ENCODE measurements around the gene LMNB1.
A peak's percentile ranks its signal among the peaks of the same experiment; 100 is the strongest.
"Not testable (repeated sequence)": the region's sequence is repeated elsewhere in the genome, so short reads cannot be mapped to it uniquely, and the experiment has no call there.

The LMNB1 gene, protein sequence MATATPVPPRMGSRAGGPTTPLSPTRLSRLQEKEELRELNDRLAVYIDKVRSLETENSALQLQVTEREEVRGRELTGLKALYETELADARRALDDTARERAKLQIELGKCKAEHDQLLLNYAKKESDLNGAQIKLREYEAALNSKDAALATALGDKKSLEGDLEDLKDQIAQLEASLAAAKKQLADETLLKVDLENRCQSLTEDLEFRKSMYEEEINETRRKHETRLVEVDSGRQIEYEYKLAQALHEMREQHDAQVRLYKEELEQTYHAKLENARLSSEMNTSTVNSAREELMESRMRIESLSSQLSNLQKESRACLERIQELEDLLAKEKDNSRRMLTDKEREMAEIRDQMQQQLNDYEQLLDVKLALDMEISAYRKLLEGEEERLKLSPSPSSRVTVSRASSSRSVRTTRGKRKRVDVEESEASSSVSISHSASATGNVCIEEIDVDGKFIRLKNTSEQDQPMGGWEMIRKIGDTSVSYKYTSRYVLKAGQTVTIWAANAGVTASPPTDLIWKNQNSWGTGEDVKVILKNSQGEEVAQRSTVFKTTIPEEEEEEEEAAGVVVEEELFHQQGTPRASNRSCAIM

DNA sequence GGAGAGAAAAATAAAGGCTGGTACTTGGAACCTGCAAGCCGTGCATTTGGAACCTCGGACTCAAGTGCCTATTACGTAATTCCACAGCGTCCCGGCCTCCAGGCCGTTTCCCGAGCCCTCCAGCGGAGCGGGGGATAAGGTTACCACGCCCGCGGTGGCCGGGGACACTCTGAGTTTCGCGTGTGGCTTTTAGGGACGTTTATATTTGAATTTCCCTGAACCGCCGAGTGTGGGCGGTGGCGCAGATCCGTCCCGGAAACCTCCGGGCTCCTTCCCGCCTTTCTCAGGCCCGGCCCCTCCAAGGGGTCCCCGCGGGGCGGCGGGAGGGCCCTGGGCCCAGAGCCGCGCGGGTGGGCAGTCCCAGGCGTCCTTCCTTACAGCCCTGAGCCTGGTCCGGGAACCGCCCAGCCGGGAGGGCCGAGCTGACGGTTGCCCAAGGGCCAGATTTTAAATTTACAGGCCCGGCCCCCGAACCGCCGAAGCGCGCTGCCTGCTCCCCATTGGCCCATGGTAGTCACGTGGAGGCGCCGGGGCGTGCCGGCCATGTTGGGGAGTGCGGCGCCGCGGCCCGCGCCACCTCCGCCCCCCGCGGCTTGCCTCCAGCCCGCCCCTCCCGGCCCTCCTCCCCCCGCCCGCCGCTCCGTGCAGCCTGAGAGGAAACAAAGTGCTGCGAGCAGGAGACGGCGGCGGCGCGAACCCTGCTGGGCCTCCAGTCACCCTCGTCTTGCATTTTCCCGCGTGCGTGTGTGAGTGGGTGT is at the start of gene LMNB1:
TSS of gene LMNB1 (plus strand) at position 638 of the 758 bp plus-strand sequence. CDS start 373 bp downstream, outside the sequence.
- ATAC-seq (peak; percentile 79), DNase-seq (peak; percentile 96 to 97)
- peaks cover 28% of the 10 kb centered on the region for H3K4me1 Mint-ChIP-seq
- H3K9me3 Mint-ChIP-seq, result no peaks in the 10 kb centered on the region
- peak within 1 kb of the TSS; percentile 91 to 98 for H3K4me3 Mint-ChIP-seq
- H3K27ac Mint-ChIP-seq, result peak within 1 kb of the TSS; percentile 99 to 100
- H3K27me3 Mint-ChIP-seq, result no peaks in the 10 kb centered on the region

DNA sequence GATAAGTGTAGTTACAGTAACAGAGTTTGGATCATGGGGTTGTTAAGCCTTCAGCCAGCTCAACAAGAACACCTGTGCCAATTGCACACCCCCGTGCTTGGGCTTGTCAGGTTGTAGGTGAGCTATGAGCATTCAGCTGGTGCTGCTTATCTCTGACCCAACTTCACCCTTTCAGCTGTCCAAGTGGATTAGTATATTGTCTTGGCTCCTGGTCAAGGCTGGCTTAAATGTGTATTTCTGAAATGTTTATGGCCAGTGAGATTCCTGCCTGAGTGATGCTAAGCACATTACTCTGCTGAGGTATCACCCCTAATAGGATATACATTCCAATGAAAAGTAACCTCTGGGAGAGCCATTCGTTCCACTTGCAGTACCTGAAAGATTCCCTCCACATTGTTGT is 44.2 kb upstream of the LMNB1 start:
- H3K27ac Mint-ChIP-seq, result no peak overlapping the region
- DNase-seq (no peak), ATAC-seq (no peak)
- peaks cover 13% of the 10 kb centered on the region for H3K4me1 Mint-ChIP-seq
- no peaks in the 10 kb centered on the region for H3K27me3 Mint-ChIP-seq
- H3K4me3 Mint-ChIP-seq, result no peak overlapping the region
- no peaks in the 10 kb centered on the region for H3K9me3 Mint-ChIP-seq

DNA sequence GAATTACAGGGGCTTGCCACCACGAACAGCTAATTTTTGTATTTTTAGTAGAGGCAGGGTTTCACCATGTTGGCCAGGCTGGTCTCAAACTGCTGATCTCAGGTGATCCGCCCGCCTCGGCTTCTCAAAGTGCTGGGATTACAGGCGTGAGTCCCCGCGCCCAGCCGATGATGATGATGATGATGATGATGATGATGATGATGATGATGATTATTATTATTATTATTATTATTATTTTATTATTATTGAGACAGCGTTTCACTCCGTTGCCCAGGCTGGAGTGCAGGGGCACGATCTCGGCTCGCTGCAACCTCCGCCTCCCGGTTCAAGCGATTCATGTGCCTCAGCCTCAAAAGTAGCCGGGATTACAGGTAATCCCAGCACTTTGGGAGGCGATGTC is 42.4 kb upstream of the LMNB1 start:
- not testable (repeated sequence) for H3K27ac Mint-ChIP-seq, DNase-seq, H3K27me3 Mint-ChIP-seq, ATAC-seq, H3K9me3 Mint-ChIP-seq, H3K4me3 Mint-ChIP-seq
- H3K4me1 Mint-ChIP-seq, result peaks cover 13% of the 10 kb centered on the region

DNA sequence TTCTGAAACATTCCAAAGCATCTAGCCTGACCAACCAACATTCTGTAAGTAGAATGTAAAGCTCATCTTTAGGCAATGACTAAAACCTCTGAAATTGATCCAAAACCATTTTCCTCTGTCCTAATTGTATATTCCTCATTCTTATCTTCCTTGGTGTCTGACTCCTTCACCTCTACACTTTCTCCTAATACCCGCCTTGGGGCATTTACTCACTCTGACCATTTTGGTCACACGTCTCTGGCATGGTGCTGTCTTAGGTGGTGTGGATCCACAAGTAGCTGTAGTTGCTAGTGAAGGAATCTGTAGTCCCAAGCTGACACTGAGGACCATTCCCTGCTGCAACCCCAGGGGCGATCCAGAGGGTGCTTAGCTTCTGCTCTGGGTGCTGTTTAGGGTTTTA is 40.8 kb upstream of the LMNB1 start:
- H3K27ac Mint-ChIP-seq, result no peak overlapping the region
- peaks cover 4% of the 10 kb centered on the region for H3K4me1 Mint-ChIP-seq
- H3K9me3 Mint-ChIP-seq, result no peaks in the 10 kb centered on the region
- no peak overlapping the region for H3K4me3 Mint-ChIP-seq
- ATAC-seq (no peak), DNase-seq (no peak)
- no peaks in the 10 kb centered on the region for H3K27me3 Mint-ChIP-seq

DNA sequence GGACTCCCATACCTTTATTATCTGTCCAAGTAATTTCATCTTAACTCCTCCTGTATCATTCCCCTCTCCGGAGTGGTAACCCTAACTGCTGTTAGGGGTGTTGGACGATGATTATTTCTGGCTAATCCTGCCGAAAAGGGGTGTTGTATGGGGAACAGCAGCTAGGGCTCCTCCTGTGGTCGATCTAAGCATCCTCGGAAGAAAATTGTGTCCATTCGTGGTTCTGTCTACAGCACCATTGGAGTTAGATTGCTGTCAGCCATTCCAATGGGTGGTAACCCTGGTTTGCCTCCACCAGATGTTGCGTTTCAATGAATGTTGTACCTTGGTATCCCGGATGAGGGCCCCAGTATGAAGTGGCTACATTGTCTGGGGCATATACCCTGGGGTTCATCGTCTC is 35.6 kb upstream of the LMNB1 start:
- H3K27me3 Mint-ChIP-seq, result no peaks in the 10 kb centered on the region
- no peak overlapping the region for H3K4me3 Mint-ChIP-seq
- DNase-seq (no peak), ATAC-seq (no peak)
- H3K27ac Mint-ChIP-seq, result peak overlapping the region in 1 of 2 donors; percentile 21
- peaks cover 3% of the 10 kb centered on the region for H3K4me1 Mint-ChIP-seq
- no peaks in the 10 kb centered on the region for H3K9me3 Mint-ChIP-seq

DNA sequence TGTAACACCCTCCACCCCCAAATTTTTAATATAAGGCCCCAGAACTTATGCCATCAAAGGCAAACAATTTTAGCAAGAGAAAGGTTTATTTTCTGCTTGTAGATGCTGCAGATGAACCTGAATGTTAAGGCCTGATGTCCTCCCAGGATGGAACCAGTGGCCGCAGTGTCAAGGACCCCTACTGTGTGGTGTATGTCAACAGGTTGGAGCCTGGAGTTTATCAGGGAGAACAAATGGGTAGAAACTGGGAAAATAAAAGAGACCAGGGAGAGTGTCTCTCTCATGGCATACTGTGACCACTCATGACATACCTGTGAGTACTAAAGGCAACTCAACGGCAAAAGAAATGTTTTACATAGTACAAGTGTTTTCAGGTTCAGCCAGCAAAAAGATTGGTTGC is 34.5 kb upstream of the LMNB1 start:
- DNase-seq (no peak), ATAC-seq (no peak)
- Mint-ChIP-seq H3K27me3 (no peaks in the 10 kb centered on the region), H3K9me3 (no peaks in the 10 kb centered on the region), H3K4me3 (no peak overlapping the region), H3K27ac (no peak overlapping the region), H3K4me1 (peaks cover 13% of the 10 kb centered on the region)

DNA sequence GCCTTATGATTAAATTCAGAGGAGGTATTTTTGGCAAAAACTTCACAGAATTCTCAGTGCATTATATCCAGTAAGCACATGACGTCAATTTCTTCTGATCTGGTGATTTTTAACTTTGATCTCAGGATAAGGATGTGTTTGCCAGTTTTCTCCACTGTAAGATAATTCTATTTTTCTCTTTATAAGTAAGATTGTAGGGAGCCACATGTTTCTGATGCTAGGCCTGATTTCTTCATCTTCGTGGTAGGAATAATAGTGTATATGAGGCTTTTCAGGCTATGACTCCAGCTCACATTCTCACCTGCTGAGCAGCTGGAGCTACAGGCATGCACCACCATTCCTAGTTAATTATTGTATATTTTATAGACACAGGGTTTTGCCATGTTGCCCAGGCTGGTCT is 32.1 kb upstream of the LMNB1 start:
- no peaks in the 10 kb centered on the region for H3K9me3 Mint-ChIP-seq
- ATAC-seq (no peak), DNase-seq (no peak)
- H3K4me1 Mint-ChIP-seq, result peaks cover 32% of the 10 kb centered on the region
- H3K4me3 Mint-ChIP-seq, result no peak overlapping the region
- H3K27ac Mint-ChIP-seq, result no peak overlapping the region
- no peaks in the 10 kb centered on the region for H3K27me3 Mint-ChIP-seq

DNA sequence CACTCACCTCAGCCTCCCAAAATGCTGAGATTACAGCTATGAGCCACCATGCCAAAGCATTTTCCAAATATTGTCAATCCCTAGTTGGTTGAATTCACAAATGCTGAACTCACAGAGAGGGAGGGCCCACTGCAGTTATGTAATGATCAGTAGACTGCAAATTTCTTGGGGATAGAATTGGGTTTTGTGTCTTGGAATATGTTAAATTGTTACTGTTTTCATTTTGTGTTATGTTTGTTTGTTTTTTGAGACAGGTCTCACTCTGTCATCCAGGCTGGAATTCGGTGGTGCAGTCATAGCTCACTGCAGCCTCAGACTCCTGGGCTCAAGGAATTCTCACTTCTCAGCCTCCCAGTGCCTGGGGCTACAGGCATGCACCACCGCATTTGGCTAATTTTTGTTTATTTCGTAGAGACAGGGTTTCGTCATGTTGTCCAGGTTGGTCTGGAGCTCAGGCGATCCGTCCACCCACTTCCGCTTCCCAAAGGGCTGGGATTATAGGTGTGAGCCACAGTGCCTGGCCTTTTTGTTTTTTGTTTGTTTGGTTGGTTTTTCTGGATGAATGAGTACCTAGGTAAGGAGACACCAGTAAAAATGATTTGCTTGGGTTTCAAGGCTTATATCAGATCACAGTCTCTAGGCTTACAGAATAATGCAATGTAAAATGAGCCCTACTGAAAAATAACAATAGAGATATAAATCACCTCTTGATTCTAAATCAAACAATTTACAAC is 31.5 kb upstream of the LMNB1 start:
- peaks cover 38% of the 10 kb centered on the region for H3K4me1 Mint-ChIP-seq
- no peak overlapping the region for H3K4me3 Mint-ChIP-seq
- DNase-seq (no peak), ATAC-seq (no peak)
- no peaks in the 10 kb centered on the region for H3K9me3 Mint-ChIP-seq
- H3K27me3 Mint-ChIP-seq, result no peaks in the 10 kb centered on the region
- no peak overlapping the region for H3K27ac Mint-ChIP-seq

DNA sequence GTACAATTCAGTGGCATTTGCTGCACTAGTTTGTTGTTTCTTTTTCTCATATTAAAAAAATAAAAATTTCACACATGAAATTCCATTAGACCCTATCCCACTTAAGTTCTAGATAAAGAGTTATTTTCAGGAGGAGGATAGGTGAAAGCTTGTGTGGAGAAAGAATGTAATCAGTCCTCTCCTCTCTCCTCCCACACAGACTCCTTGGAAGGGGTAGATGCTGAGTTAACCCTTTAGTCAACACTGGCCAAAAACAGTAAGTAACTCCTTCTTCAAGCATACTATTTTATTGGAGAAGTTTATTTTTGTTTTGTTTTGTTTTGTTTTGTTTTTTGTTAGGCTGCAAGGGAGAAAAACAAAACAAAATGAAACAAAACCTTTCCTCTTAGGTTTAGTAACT is 30.6 kb upstream of the LMNB1 start:
- peaks cover 43% of the 10 kb centered on the region for H3K4me1 Mint-ChIP-seq
- H3K27ac Mint-ChIP-seq, result no peak overlapping the region
- no peaks in the 10 kb centered on the region for H3K9me3 Mint-ChIP-seq
- H3K4me3 Mint-ChIP-seq, result no peak overlapping the region
- ATAC-seq (no peak), DNase-seq (no peak)
- no peaks in the 10 kb centered on the region for H3K27me3 Mint-ChIP-seq

DNA sequence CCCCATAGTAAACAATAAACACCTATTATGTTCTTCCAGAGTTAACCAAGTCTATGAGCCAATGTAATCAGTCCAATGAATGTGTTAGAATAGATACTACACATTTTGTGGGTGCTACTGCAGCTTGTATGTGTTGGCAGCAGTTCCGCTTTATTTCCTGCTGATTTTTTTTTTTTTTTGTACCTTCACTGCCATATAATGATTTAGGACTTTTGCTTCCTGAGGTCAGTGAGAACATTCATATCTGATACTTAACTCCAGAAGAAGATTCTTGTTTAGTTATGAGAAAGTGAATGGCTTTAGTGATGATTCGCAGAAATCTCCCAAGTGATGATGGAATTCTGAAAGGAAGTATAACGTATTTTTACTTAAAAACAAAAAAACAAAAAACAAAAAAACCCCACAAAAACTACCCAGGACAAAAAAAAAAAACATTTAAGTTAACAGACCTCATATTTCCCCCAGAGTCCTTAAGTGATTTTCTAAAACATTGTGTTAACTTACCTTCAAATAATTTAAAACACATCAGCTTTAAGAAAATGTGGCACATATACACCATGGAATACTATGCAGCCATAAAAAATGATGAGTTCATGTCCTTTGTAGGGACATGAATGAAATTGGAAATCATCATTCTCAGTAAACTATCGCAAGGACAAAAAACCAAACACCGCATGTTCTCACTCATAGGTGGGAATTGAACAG is 24.7 kb upstream of the LMNB1 start:
- DNase-seq (no peak), ATAC-seq (no peak)
- Mint-ChIP-seq H3K9me3 (no peaks in the 10 kb centered on the region), H3K4me3 (no peak overlapping the region), H3K27ac (no peak overlapping the region), H3K27me3 (no peaks in the 10 kb centered on the region), H3K4me1 (peaks cover 34% of the 10 kb centered on the region)

DNA sequence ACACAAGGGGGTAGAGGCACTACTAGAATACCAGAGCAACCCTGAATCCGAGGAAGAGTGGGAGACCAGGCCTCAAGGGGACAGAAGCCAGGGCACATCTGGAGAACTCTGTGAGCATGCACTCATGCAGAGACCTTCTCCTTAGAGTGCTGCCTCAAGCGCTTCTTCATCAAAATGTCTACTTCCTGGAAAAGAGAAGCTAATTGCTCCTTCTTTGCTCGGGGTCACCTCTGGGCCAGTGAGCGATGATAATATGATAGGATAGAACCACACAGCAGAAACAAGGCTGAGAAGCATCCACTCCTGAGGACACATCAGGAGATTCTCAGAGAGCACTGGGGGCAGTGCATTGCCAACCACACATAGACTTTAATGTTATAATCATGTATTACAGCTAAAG is 23.7 kb upstream of the LMNB1 start:
- Mint-ChIP-seq H3K9me3 (no peaks in the 10 kb centered on the region), H3K27me3 (no peaks in the 10 kb centered on the region), H3K4me1 (peaks cover 34% of the 10 kb centered on the region), H3K4me3 (no peak overlapping the region), H3K27ac (no peak overlapping the region)
- no peak for DNase-seq
- no peak for ATAC-seq

DNA sequence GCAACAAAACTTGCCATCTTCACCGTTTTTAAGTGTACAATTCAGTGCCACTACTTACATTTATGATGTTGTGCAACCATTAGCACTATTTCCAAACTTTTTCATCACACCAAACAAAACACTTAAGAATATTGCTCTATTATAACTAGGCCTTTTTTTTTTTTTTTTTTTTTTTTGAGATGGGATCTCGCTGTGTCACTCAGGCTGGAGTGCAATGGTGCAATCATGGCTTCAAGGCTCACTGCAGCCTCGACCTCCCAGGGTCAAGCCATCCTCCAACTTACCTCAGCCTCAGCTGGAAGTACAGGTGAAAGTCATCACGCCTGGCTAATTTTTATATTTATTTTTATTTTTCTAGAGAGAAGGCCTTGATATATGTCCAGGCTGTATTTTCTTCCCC is 22.3 kb upstream of the LMNB1 start:
- Mint-ChIP-seq H3K27me3 (no peaks in the 10 kb centered on the region), H3K27ac (no peak overlapping the region), H3K4me1 (peaks cover 38% of the 10 kb centered on the region), H3K9me3 (no peaks in the 10 kb centered on the region), H3K4me3 (no peak overlapping the region)
- ATAC-seq (no peak), DNase-seq (no peak)

DNA sequence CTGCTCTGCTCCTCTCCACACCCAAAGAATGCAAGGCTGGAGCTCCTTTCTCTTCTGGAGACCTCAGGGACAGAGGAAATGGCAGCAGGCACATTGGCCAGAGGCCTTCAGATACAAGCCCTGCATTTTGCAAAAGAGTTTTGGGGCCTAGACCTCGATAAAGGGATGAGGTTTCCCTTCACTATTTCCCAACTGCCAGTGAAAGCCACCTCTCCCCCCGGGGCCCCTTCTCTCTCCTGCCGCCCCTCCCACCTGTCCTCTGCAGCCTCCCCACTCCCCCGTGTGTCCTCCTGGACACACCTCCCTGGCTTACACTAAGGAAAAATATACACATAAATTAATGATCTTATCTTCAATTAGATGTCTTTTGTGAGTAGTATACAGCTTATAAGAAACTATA is 21.3 kb upstream of the LMNB1 start:
- no peaks in the 10 kb centered on the region for H3K9me3 Mint-ChIP-seq
- no peak for ATAC-seq
- DNase-seq, result no peak
- H3K4me1 Mint-ChIP-seq, result peaks cover 39% of the 10 kb centered on the region
- H3K4me3 Mint-ChIP-seq, result no peak overlapping the region
- H3K27ac Mint-ChIP-seq, result peak overlapping the region; percentile 15 to 76
- no peaks in the 10 kb centered on the region for H3K27me3 Mint-ChIP-seq

DNA sequence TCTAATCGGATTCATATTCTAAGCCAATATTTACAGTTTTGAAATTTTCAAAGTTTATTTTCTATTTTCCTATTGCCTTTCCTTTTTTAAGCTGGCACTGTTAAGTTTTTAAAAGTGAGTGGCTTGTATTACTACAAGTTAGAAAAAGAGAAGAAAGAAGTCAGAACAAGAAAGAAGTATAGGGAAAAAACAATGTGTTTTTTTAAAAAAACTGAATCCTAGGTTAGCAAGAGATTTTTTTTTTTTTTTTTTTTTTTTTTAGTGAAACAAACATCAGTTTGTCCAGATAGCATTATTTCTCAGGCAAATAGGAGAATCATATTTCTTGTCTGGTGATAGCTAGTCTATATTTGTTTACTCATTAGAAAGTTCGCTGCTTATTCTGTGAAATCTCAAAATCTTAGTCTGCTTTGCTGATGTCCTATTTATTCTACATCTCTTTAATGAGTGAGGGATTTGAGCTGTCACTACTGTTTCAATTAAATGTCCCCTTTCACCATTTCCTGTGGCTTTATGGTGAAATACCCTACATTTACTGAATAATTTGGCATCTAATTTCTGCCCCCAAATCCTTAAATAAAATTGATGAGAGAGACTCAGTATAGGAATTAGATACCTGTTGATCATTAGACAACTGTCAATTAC is 19.1 kb upstream of the LMNB1 start:
- Mint-ChIP-seq H3K9me3 (no peaks in the 10 kb centered on the region), H3K4me3 (peak overlapping the region; percentile 68 to 79), H3K27me3 (no peaks in the 10 kb centered on the region), H3K27ac (peak overlapping the region; percentile 84 to 97), H3K4me1 (peaks cover 55% of the 10 kb centered on the region)
- ATAC-seq (no peak), DNase-seq (no peak)

DNA sequence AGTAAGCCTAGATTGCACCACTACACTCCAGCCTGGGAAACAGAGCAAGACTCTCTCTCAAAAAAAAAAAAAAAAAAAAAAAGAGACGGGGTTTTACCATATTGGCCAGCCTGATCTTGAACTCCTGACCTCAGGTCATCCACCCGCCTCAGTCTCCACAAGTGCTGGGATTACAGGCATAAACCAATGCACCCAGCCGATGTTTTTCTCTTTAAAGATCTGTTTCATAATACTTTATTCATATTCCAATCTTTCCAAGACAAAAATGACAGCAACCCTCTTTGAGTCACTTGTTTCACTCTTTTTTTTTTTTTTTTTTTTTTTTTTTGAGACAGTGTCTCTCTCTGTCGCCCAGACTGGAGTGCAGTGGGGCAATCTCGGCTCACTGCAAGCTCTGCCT is 13.6 kb upstream of the LMNB1 start:
- peak overlapping the region in 1 of 2 donors; percentile 55 for H3K4me3 Mint-ChIP-seq
- no peaks in the 10 kb centered on the region for H3K9me3 Mint-ChIP-seq
- no peaks in the 10 kb centered on the region for H3K27me3 Mint-ChIP-seq
- DNase-seq, result no peak
- H3K4me1 Mint-ChIP-seq, result peaks cover 47% of the 10 kb centered on the region
- no peak for ATAC-seq
- peak overlapping the region; percentile 54 to 90 for H3K27ac Mint-ChIP-seq
